HG03066 (cell line): ENCODE data around the gene TBCE.

ENCODE experiments used
- ATAC-seq: cut with Tn5 transposase; IDR thresholded peaks from one replicate; pipeline ENCODE4 v1.9.1; 2021; ENCODE audit warnings: low read depth; ENCODE audit not compliant: unreplicated experiment

The TBCE gene

DNA sequence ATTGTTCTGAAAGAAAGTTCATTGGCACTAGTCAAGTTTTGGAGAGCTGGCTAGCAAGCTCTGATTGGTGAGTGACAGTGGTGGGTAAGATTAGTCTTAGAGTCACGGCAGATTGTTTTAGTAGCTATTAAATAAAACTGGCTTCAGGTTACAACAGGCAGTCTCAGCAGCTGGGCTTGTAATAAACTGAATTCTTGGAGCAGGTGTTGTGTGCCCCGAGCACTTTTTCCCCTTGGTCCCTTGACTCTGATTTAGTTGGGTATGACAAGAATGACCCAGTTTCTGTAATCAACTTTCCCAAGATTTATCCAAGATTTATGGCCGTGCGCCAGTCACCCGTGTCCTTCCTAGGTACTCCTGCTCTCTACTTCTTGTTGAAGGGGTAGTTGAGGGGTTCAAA lies 40.2 kb downstream of the TBCE start:
- no peak for ATAC-seq

DNA sequence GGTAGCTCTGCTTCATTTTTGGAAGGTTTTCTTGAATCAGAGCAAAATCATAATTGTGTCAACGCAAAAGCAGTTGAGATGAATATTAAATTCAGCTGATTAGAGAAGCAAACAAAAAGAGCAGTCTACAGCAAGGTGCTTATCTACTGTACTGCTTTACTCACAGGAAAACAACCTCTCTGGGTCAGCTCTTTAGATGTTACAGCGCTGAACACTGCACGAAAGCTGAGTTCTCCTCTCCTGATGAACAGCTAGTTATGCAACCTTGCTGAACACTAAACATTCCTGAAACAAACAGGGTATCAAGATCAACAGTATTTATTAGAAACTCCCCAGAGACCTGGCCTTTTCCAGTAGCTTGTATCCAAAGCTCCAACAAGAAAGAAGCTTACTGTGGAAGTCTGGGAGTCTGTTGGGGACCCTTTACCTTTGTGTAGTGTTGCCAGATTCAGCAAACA lies 41.3 kb downstream of the TBCE start:
- ATAC-seq: no peak

DNA sequence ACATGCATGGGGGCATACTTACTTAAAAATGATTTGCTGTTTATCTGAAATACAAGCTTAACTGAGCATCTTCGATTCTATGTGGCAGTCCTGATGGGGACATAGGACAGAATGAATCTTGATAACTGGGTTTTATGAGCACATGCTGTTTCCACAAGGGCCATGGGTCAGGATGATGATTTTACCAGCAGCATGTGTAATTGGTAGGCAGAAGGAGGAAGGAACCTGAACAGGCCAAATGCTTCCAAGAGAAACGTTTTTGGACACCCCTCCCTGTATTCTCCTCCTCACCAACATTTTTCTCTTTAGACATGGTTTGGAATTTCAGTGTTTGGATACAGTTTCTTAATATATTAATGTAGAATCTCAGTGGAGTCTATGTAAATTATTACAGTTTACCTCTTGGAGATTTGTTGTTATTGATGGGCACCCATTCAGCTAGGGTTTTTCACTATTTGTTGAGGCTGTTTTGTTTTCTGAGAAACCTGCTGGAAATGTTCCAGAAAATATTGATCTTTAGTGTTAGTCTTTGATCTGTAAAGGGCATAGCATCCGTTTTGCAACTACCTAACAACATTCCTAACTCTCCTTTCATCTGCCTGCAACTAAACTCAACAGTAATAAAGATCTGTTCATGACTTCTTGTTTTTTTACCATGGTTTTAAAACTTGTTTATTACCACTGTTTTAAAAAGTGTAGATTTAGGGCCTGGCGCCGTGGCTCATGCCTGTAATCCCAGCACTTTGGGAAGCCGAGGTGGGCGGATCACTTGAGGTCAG lies 42.0 kb downstream of the TBCE start:
- ATAC-seq: no peak

DNA sequence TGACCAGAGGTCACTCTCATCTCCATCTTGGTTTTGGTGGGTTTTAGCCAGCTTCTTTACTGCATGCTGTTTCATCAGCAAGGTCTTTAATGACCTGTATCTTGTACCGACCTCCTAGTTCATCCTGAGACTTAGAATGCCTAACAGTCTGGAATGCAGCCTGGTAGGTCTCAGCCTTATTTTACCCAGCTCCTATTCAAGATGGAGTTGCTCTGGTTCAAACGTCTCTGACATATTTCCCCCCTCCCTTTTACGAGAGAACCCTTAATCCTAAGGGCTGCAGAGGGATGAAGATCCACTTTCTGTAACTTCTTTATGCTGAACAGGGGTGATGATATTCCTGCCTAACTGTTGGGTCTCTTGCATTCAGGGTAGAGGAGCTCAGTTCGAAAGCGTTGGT lies 43.2 kb downstream of the TBCE start:
- ATAC-seq: no peak

DNA sequence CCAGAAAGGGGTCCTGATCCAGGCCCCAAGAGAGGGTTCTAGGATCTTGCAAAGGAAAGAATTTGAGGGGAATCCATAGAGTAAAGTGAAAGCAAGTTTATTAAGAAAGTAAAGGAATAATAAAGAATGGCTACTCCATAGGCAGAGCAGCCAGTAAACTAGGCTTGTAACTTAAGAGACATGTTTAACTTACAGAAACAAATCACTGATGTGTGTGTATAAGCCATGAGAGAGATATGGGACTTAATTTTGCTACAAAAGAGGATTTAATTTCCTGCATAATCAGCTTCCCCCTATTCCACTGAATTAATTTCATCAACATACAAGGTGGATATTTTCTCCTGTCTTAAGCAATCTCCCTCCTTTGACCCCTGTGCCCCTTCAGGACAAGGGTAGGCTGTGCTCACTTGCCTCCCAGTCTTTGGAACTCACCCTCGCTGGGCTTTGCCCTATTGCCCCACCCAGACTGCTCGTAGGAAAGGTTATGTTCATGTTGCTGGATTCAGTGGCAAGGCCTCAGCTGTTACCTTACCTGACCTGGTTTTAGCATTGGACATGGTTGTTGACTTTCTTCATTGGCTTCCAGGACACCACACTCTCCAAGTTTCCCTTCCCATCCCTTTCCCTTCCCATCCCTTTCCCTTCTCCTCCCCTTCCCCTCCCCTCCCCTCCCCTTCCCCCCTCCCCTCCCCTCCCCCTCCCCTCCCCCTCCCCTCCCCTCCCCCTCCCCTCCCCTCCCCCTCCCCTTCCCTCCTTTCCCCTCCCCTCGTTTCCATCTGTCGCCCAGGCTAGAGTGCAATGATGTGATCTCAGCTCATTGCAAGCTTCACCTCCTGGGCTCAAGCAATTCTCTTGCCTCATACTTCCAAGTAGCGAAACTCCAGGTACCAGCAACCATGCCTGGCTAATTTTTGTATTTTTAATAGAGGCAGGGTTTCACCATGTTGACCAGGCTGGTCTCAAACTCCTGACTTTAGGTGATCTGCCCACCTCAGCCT lies 44.6 kb downstream of the TBCE start:
- ATAC-seq: no peak

DNA sequence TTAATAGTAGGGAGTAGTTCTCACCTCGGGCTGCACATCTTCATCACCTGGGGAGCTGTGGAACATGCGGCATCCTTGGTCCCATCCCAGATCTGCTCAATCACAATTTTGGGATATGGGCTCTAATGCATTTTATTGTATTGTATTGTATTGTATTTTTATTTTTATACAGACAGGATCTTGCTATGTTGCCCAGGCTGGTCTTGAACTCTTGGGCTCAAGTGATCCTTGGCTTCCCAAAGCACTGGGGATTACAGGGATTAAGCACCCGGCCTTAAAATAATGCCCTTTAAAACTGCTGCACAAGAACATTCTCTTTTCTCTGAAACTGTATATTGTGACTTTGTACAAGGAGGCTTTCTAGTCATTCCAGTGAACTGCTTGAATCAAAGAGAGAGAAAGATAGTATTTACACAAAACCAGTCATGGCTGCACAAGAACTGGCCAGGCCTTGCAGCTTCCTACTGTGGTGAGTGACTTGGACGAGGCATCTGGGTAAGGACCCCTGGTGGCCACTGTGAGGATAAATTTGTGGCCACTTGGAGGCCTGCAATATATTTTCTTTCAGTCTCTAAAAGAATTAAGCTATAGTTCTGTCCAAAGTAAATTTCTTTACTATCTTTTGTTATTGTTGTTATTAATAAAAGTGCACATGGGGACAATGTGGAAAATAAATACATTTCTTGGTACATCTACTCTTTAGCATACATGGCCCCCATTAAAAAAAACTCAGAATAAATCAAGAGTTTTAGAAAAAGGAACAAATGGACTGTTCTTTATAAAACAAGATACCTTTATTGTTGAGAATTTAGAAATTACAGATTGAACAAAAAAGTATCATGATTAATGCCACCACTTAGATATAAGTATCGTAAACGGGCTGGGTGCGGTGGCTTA lies 48.0 kb downstream of the TBCE start:
- ATAC-seq: no peak

DNA sequence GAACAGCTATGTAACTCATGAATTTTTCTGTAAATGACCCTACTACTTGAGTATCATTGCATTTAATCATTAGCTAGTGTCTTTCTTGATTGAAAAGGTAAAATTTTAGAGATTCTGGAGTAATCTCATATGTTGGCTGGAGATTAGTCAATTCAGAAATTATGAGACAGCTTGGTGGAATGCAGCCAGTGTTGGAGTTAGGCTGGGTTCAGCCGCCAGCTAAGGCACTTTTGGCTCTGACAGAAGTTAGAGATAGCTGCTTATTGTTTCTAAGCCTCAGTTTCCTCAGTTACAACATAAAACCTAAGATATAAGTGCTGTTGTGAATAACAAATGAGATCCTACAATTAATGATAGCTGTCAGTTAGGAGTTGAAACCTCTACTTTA lies 49.4 kb downstream of the TBCE start:
- no peak for ATAC-seq

DNA sequence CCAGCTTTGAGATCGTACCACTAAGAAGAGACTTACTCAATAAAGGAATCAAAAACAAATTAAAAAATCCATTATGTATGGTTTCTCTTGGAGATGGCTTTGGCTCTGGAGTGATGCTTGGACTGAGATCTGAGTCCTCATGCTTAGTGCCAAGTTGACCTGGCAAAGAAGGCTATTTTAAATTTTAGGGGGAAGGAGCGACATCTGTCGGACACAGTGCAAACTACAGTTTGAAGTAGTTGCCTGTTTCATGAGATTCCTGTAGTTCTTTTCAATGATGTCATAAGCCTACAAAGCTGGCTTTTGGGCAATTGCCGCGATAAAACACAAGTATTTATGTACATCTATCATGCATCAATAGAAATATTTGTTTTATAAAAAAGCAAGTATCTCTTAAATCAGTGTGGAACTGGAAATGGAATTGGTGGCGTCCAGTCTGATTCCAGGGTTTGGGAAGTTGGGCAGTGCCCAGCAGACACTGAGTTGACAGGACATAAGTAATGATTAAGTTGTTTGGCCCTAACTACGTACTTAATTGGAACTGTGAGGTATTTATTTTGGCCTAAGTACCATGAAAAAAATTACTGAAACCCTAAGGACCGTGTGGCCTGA lies 50.0 kb downstream of the TBCE start:
- no peak for ATAC-seq

DNA sequence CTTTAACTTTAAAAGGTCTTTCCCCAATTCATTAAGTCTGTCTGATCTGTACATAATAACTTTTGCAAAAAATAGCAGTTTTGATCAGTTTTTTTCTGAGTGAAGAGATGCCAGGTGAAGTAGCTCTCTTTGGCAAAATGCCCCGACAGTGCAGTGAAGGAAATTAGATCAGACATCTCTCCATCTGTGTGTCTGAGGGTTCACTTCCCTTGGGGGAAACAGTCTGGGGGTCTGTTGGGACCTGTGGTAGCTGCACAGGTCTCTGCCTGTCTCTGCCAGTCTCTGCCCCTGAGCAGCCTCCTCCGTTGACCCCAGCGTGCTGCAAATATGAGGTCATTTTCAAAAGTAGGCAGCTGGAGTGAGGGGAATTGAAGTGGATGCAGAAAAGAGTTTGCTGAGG lies 54.5 kb downstream of the TBCE start:
- no peak for ATAC-seq

DNA sequence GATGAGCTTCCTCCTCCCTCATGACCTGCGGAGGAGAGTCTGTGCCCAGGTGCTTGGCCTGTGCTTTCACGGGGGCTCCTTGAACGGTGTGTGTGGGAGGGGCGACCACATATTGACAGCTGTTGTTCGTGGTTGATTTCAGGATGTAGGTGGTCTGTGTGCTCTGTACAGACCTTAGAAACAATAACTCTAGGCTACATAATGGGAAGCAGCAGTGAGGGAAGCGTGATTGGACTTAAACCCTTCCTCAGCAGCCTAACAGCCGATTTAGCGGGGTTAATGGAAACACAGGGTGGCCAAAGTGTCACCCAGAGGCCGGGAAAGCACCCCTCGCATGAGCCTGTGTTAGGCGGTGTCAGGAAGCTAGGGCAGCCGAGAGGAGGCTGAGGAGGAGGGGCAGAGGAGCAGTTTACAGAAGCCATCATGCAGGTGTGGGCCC lies 56.0 kb downstream of the TBCE start:
- no peak for ATAC-seq

DNA sequence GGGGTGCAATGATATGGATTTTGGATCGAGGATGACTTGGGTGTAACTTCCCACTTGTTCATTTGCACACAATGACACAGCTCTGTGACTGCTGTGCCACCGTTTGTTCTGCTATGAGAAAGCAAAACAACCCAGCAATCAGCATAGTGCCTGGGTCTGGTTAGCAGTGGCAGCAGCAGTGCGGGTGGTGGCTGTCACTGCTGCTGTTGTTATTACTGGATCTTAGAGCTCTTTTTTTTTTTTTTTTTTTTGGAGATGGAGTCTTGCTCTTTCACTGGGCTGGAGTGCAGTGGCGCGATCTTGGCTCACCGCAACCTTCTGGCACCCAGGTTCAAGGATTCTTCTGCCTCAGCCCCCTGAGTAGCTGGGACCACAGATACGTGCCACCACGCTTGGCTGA lies 56.9 kb downstream of the TBCE start:
- no peak for ATAC-seq

DNA sequence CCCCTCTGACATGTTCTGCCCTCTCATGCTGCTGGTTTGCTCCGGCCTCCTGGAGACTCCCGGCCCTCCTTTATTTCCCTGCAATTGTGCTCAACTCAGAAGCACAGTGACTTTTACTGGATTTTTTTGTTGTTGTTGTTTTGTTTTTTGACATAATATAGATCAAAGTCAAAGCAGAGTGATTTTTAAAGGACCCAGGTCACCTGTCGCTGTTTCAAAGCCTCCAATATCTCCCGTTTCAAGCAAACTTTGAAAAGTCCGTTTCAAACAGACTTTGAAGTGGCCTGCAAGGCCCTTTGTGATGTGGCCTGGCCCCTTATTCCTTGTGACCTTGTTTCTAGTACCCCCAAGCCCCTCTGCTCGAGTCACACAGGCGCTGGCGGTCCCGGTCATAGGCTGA lies 58.1 kb downstream of the TBCE start:
- no peak for ATAC-seq

DNA sequence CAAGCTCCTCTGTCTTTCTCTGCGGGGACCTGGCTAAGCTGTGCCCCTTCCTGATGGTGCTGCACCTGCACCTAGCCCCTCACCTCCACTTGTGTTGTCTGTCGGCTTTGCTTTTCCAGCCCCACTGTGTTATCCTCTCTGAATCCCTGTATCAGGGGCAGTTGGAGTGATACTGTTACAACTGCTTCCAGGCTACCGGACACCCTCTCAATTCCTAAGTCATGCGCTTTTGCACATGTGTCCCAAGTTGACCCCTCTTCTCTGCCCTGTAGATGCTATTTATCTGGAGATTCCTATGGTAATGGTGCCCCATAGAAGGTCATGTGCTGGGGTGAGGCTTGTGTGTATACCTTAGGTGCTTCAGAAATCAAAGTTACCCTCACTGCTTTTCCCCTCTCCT lies 58.9 kb downstream of the TBCE start:
- ATAC-seq: no peak

DNA sequence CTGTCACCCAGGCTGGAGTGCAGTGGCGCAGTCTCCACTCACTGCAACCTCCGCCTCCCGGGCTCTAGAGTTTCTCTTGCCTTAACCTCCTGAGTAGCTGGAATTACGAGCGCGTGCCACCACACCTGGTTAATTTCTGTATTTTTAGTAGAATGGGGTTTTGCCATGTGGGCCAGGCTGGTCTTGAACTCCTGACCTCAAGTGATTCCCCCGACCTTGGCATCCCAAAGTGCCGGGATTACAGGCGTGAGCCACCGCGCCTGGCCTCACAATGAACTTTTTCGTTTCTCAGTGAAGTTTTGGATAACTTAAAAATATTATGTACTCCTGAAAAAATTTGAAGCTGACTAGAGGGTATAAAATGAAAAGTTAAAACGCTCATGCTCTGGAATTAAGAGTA lies 59.5 kb downstream of the TBCE start:
- ATAC-seq: no peak

DNA sequence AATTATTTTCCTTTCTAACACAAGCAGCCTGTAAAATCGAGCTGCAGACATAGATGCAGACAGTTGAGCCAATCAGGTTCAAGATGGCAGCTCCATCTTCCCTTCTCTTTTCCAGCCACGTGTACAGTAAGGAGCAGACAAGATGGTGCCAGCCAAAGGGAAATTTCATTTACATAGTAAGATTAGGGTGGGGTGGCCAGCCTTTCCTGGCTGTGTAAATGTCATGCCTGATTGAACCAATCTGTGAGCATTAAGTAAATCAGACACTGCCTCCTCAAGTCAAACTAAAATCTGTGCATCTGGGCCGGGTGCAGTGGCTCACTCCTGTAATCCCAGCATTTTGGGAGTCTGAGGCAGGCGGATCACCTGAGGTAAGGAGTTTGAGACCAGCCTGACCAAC lies 60.2 kb downstream of the TBCE start:
- no peak for ATAC-seq

DNA sequence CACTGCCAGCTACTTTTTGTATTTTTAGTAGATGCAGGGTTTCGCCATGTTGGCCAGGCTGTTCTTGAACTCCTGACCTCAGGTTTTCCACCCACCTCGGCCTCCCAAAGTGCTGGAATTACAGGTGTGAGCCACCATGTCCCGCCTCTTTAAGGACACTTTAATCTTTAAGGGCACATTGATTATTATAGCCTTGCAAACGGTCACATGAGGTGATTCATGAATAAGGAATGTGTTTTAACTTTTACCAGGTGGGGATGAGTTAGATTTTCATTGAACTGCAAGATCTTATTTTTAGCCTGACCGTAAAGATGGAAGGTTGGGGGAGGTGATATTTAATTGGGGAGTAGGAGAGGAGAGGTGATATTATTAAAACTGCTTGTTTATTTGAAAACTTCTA lies 61.9 kb downstream of the TBCE start:
- ATAC-seq: no peak

DNA sequence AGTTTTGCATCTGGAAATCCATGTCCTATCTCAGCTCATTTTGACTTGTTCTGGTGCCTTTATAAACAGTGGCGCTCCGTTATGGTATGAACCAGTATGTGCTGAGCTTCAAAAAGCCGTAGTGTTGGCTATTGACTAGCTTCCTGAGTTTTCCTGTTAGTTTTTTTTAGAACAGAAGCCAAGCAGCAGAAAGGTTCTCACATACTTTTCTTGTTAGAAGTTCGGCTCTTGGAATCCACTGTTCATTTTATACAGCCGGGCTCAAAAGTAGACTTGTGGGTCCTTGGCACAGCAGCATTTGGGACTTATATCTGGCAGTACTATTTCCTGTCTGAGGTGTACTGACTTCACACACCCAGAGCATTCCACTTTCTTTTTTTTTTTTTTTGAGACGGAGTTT lies 63.8 kb downstream of the TBCE start:
- ATAC-seq: no peak

DNA sequence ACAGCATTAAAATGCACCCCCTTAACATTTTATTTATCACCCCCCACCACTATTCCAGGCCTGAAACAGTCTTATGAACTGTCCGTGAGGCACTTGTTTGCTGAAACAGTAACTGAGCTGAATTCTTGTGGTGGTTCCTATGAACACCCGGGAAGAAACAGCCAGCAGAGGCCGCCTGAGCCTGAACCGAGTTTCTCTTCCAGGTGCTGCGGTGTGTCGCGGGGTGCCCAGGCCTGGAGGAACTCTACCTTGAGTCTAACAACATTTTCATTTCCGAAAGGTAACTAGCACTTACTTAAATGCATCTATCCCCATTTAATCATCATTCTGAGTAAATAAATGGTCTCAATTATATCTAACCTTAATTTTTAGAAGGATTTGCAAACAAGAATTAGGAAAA lies 66.8 kb downstream of the TBCE start:
- no peak for ATAC-seq

DNA sequence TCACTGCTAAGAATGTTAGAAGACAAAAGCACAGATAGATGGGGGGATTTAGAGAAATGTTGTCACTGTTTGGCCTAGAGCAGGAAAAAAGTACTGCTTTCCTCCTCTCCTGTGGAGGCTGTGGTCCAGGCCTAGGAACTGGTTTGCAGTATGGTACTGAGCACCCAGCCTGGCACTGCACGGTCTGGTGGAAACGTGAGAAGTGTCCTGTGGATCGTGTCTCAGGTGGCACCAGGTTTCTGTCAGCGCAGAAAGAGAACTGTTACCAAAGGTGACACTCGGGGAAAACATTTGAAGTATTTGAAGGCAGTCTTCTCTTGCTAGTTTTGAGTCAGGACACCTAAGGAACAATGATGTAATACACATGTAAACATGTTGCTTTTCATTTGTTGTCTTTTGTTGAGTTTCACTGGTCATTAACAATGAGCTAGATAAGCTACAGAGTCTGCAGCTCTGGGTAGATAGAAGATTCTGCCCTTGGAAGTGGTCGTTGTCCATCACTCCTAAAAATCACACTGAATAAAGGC lies 74.0 kb downstream of the TBCE start:
- ATAC-seq: no peak
